Muscle layer of duodenum (tissue), 2 donors: ENCODE data around the gene KRT15.

Experiments used
- H3K27ac ChIP-seq: one replicate; pipeline ENCODE4 v1.7.0; 2013; ENCODE audit warnings: mild to moderate bottlenecking, low read length
- H3K27me3 ChIP-seq: one replicate; pipeline ENCODE4 v1.7.0; 2013; ENCODE audit warnings: low read depth, mild to moderate bottlenecking, control low read depth, low read length
- H3K36me3 ChIP-seq, 2 donors: one replicate each; pipeline ENCODE4 v1.7.0; 2013; ENCODE audit warnings: low read length in 2 of 2, control low read depth in 1 of 2, mild to moderate bottlenecking in 1 of 2; ENCODE audit not compliant: insufficient read depth in 2 of 2, control insufficient read depth in 1 of 2
- H3K4me1 ChIP-seq, 2 donors: one replicate each; pipeline ENCODE4 v1.7.0; 2013; ENCODE audit warnings: low read length in 2 of 2, mild to moderate bottlenecking in 2 of 2, control low read depth in 1 of 2, moderate library complexity in 1 of 2; ENCODE audit not compliant: insufficient read depth in 2 of 2, control insufficient read depth in 1 of 2
- H3K4me3 ChIP-seq, 2 donors: one replicate each; pipeline ENCODE4 v1.7.0; 2013; ENCODE audit warnings: low read length in 2 of 2, low read depth in 1 of 2, mild to moderate bottlenecking in 1 of 2
- H3K9me3 ChIP-seq, 2 donors: one replicate each; pipeline ENCODE4 v1.7.0; 2013; ENCODE audit warnings: low read length in 2 of 2, control low read depth in 1 of 2, mild to moderate bottlenecking in 1 of 2; ENCODE audit not compliant: control insufficient read depth in 1 of 2
- donor health status: healthy.

KRT15 gene

GRCh38 chr17:41511116-41511515 is 7.6 kb downstream of the KRT15 start:
- H3K4me3 ChIP-seq, result no peak overlapping the region
- peaks cover 4% of the 10 kb centered on the region for H3K27me3 ChIP-seq
- H3K4me1 ChIP-seq, result peaks cover 0 to 4% of the 10 kb centered on the region in 2 donors
- no peaks in the 10 kb centered on the region for H3K36me3 ChIP-seq
- H3K9me3 ChIP-seq, result no peaks in the 10 kb centered on the region
- no peak overlapping the region for H3K27ac ChIP-seq

DNA sequence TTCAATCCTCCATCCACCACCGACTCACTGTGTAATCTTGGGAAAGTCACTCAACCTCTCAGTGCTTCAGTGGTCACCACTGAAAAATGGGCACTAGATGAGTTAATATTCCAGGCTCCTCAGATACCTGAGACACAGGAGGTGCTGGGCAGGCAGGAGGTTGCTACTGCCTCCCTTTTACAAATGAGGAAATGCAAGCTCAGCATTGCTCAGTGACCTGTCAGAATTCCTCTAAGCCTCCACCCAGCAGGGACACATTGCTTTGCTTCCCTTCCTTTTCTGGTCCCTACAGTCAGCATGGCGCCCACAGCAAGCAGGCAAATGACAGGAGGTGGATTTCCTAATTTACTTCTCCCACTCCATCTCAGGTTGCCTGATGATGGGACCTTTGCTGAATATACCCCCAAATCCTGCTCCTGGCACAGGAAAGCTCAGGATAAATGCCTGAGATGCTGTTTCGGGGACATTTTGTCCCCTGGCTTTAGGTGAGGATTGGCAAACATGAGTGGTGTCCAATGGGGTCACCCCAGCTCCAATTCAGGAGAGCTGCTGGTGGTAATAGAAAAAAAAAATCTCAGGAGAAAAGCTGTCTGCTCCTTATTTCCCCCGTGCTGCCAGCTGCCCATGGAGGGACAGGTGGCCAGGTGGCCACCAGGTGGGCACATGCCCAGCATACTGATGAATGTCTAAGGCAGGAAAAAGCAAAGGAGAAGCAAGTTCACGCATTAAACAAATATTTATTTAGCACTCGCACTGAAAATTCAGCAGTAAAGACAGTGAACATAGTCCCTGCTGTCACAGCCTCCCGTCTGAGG is 8.2 kb downstream of the KRT15 start:
- H3K4me1 ChIP-seq, result peaks cover 0 to 4% of the 10 kb centered on the region in 2 donors
- H3K9me3 ChIP-seq, result no peaks in the 10 kb centered on the region
- H3K27me3 ChIP-seq, result peaks cover 4% of the 10 kb centered on the region
- no peaks in the 10 kb centered on the region for H3K36me3 ChIP-seq
- H3K27ac ChIP-seq, result no peak overlapping the region
- H3K4me3 ChIP-seq, result no peak overlapping the region

- H3K27ac ChIP-seq, result no peak overlapping the region
Measured at GRCh38 chr17:41507315-41507880, 11.3 kb downstream of the KRT15 start.

DNA sequence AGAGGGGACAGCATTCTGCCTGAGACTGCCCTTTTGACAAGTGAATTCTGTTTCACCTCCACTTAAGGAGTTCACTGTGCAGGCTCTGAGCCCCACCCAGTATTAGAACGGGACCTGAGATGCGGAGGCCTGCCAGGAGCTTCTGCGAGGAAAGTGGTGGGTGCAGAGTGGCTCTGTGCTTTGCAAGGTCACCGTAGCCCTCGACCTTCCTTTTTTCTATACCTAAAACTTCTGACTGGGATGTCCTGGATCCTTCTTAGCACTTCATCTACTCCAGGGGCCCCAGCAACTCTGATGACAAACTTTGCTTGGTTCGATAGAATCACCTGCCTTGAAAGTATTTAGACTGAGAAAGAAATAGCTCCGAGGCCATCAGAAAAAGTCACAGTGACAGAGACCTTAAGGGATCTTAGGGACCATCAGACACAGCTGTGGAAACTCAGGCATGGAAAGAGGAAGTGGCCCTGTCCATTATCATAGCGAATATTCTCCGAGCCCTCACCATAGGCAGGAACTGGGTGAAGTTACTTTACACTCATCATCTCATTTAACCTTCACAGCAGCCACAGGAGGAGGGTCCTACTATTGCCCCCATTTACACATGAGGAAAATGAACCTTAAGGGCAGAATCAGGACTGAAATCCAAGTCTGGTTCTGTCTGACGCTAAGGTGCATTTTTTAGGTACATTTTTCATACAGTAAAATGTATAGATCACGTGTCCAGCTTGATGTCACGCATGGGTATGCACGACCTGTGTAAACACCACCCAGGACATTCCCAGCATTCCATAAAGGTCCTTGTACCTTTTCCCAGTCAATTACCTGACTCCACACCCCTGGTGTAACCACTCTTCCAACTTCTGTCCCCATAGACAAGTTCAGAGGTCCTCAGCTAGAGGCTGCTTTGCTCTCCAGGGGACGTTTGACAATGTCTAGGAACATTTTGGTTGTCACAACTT is 12.6 kb downstream of the KRT15 start:
- Histone ChIP-seq H3K27ac (no peak overlapping the region), H3K4me3 (no peak overlapping the region), H3K4me1 (peaks cover 0 to 4% of the 10 kb centered on the region in 2 donors), H3K9me3 (no peaks in the 10 kb centered on the region), H3K27me3 (peaks cover 4% of the 10 kb centered on the region), H3K36me3 (no peaks in the 10 kb centered on the region)

More at GRCh38 chr17:41507315-41507880, 11.3 kb downstream of the KRT15 start:
- H3K9me3 ChIP-seq, result no peaks in the 10 kb centered on the region
- no peak overlapping the region for H3K4me3 ChIP-seq
- H3K4me1 ChIP-seq, result peaks cover 0 to 4% of the 10 kb centered on the region in 2 donors
- peaks cover 4% of the 10 kb centered on the region for H3K27me3 ChIP-seq
- H3K36me3 ChIP-seq, result no peaks in the 10 kb centered on the region

DNA sequence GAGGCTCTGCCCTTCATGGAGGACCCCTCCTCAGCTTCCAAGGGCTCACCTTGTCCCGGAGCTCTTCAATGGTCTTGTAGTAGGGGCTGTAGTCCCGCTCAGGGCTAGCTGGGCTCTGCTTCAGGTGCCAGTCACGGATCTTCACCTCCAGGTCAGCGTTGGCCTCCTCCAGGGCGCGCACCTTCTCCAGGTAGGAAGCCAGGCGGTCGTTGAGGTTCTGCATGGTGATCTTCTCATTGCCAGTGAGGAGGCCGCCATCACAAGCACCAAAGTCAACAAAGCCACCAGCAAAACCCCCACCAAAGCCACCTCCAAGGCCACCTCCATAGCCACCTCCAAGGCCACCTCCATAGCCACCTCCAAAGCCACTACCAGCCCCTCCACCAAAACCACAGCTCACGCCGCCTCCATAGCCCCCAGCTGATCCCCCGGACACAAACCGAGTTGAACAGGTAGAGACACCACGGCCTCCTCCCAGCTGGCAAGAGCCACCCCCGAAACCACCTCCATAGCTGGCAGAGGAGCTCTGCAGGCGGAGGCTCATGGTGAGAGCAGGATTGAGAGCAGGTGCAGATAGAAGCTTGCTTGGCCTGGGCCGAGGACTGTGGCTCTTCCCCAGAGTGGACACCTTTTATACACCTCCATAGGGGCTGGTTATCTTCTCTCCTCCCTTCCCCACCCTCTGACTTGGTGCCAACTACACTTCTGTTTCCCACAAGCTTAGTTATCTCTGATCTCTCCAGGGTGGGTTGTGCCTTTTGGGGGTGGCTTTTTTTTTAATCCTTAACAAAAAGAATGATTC is 13.5 kb downstream of the KRT15 start, which contains the start of gene KRT13:
Gene KRT13 (minus strand): TSS at position 606 of the 802 bp plus-strand sequence. CDS start 62 bp downstream, at position 544.
- H3K4me3 ChIP-seq, result no peak within 1 kb of the TSS
- no peaks in the 10 kb centered on the region for H3K4me1 ChIP-seq
- no peak within 1 kb of the TSS for H3K27ac ChIP-seq
- H3K36me3 ChIP-seq, result no peaks in the 10 kb centered on the region
- no peaks in the 10 kb centered on the region for H3K27me3 ChIP-seq
- H3K9me3 ChIP-seq, result no peaks in the 10 kb centered on the region

DNA sequence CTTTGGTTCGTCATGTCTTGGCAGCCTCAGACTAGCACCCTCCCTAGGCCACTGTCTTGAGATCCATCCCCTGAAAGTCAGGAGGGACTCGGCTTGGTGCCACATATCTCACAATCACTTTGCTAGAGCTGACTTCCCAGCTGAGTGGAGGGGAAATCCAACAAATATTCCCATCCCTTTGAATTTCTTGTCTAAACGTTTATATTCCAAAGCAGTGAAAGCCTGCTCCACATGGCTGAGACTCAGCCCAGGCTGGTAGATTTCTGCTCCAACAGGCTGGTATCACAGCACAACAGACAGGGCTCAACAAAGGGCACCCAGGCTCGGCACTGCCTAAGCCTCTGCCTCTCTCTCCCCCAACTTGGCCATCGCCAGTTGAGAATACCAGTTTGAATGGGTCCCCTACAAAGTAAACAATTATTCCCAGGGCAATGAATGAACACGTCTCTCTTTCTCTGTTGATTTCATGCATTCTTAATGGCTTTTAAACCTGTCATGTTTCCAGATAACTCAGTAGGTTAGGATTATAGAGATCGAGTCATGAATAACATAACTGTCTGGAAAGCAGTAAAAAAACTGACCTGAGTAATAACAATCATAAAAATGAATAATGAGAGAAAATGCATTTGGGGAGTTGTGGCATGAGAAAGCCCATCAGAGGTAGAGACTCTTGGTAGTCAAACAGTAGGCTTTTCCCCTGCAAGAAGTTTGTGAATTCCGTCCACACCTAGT is 14.3 kb downstream of the KRT15 start:
- H3K27ac ChIP-seq, result no peak overlapping the region
- no peaks in the 10 kb centered on the region for H3K9me3 ChIP-seq
- H3K36me3 ChIP-seq, result no peaks in the 10 kb centered on the region
- H3K4me1 ChIP-seq, result no peaks in the 10 kb centered on the region
- H3K27me3 ChIP-seq, result no peaks in the 10 kb centered on the region
- no peak overlapping the region for H3K4me3 ChIP-seq

GRCh38 chr17:41503202-41503601 is 15.5 kb downstream of the KRT15 start:
- no peaks in the 10 kb centered on the region for H3K4me1 ChIP-seq
- H3K36me3 ChIP-seq, result no peaks in the 10 kb centered on the region
- no peak overlapping the region for H3K27ac ChIP-seq
- no peak overlapping the region for H3K4me3 ChIP-seq
- no peaks in the 10 kb centered on the region for H3K27me3 ChIP-seq
- H3K9me3 ChIP-seq, result no peaks in the 10 kb centered on the region

- no peaks in the 10 kb centered on the region for H3K27me3 ChIP-seq
- no peaks in the 10 kb centered on the region for H3K9me3 ChIP-seq
- no peak overlapping the region for H3K27ac ChIP-seq
- no peaks in the 10 kb centered on the region for H3K4me1 ChIP-seq
- H3K36me3 ChIP-seq, result no peaks in the 10 kb centered on the region
- H3K4me3 ChIP-seq, result no peak overlapping the region
Measured at GRCh38 chr17:41500131-41500911, 18.4 kb downstream of the KRT15 start.

GRCh38 chr17:41499714-41500113 is 19.0 kb downstream of the KRT15 start:
- H3K27me3 ChIP-seq, result no peaks in the 10 kb centered on the region
- H3K9me3 ChIP-seq, result no peaks in the 10 kb centered on the region
- no peak overlapping the region for H3K4me3 ChIP-seq
- H3K4me1 ChIP-seq, result no peaks in the 10 kb centered on the region
- no peaks in the 10 kb centered on the region for H3K36me3 ChIP-seq
- H3K27ac ChIP-seq, result no peak overlapping the region
